ENCODE data around the gene SPATA16. TPM values are rescaled to one million over a fixed set of nuclear protein-coding genes. Genes with fewer than 3 reads are reported as not detected.

The SPATA16 gene
- total and polyA plus RNA-seq, 2 of the 13 experiments (the other 11 are each of a cell fraction or from before 2014, with no cell fraction given): not detected

- TF ChIP-seq CCAR2 (optimal IDR thresholded peaks at IDR 0.05; ENCODE audit: low read depth, low read length) (no peak), MED13 (CRISPR knock-in tag; IDR thresholded peaks at IDR 0.05) (no peak), ZNF121 (CRISPR knock-in tag; IDR thresholded peaks at IDR 0.05) (no peak), SMAD3 (CRISPR knock-in tag; IDR thresholded peaks at IDR 0.05) (no peak), DDIT3 (CRISPR knock-in tag; IDR thresholded peaks at IDR 0.05) (no peak), ZNF333 (CRISPR knock-in tag; IDR thresholded peaks at IDR 0.05; ENCODE audit: borderline replicate concordance) (no peak), POGK (CRISPR knock-in tag; conservative IDR thresholded peaks at IDR 0.05) (no peak)
These were observed 300.6 kb downstream of the SPATA16 start (continued) for GRCh38 chr3:172840463-172840862.

GRCh38 chr3:172839679-172840078 is 301.4 kb downstream of the SPATA16 start:
- Histone ChIP-seq H3K9me3 (ENCODE audit: low read length) (no peaks in the 10 kb centered on the region), H4K20me1 (ENCODE audit: insufficient read depth, low read length) (no peaks in the 10 kb centered on the region; the same call in 1 of the 2 replicates), H3K27me3 (ENCODE audit: control insufficient read depth in 1 of 2, insufficient read depth in 2 of 2, low read length in 2 of 2) (peaks cover 0 to 4% of the 10 kb centered on the region in 2 experiments; a peak in 1 of 5 replicates), H3K79me2 (ENCODE audit: insufficient read depth, low read length) (no peaks in the 10 kb centered on the region), H3K4me3 (replicated peaks in 1 of 3; ENCODE audit: insufficient read depth in 1 of 3, low read depth in 2 of 3, low read length in 3 of 3) (no peak overlapping the region), H3K4me1 (ENCODE audit: insufficient read depth, low read length) (no peaks in the 10 kb centered on the region), H3K9ac (ENCODE audit: insufficient read depth, low read depth, low read length) (no peak overlapping the region), H3K27ac (ENCODE audit: extremely low read length, insufficient read depth, low read length) (no peak overlapping the region), H3K36me3 (replicated peaks in 1 of 2; ENCODE audit: control insufficient read depth in 1 of 2, insufficient read depth in 2 of 2, low read length in 2 of 2) (no peaks in the 10 kb centered on the region), H3K4me2 (ENCODE audit: low read depth, low read length) (no peak overlapping the region), H2AFZ (ENCODE audit: low read length) (no peak overlapping the region)
- ATAC-seq (no peak), FAIRE-seq (no peak), DNase-seq (ENCODE audit: low spot score) (no peak)
- POLR2A ChIA-PET: no interaction called here
- intact Hi-C loops (cut with micrococcal nuclease; ENCODE audit: unreplicated experiment): loop anchor here (5.0 kb wide), 1 partner anchor 208 kb away; no protein-coding TSS in a partner anchor
- in situ Hi-C loops (cut with HindIII; ENCODE audit: extremely low pct_ligation_motif_present, low pct_unique_long_range_greater_than_20kb): loop anchor here (10.0 kb wide), 1 partner anchor 205 kb away; no protein-coding TSS in a partner anchor
- CTCF ChIA-PET (ENCODE audit: low intra/inter-chr PET ratio, low total read pairs): no interaction called here
- BruUV-seq (replicated peaks): no TSS peak
- 0% methylated on average over 3 of the region's 4 CpGs for WGBS (ENCODE audit: low lambda C conversion rate)
- TF ChIP-seq SPEN (CRISPR knock-in tag; IDR thresholded peaks at IDR 0.05; ENCODE audit: low read depth) (no peak), ZNF782 (CRISPR knock-in tag; IDR thresholded peaks at IDR 0.05; ENCODE audit: borderline replicate concordance) (no peak), NFRKB (IDR thresholded peaks at IDR 0.05) (no peak), MAFK (conservative IDR thresholded peaks at IDR 0.05 in 1 of 2, IDR thresholded peaks at IDR 0.05 in 1 of 2; ENCODE audit: low read length in 2 of 2) (no peak), STAT6 (CRISPR knock-in tag; IDR thresholded peaks at IDR 0.05; ENCODE audit: borderline replicate concordance) (no peak), SRSF9 (IDR thresholded peaks at IDR 0.05; ENCODE audit: borderline replicate concordance, insufficient read depth, low read depth, low read length, poor library complexity, severe bottlenecking) (no peak), MEIS2 (CRISPR knock-in tag; IDR thresholded peaks at IDR 0.05) (no peak), ZNF263 (CRISPR knock-in tag; IDR thresholded peaks at IDR 0.05) (no peak), ASH2L (IDR thresholded peaks at IDR 0.05; ENCODE audit: insufficient read length, low read depth, low read length) (no peak), SMC3 (IDR thresholded peaks at IDR 0.05; ENCODE audit: low read length) (no peak), ZNF136 (CRISPR knock-in tag; IDR thresholded peaks at IDR 0.05; ENCODE audit: low read depth) (no peak), HIVEP1 (CRISPR knock-in tag; IDR thresholded peaks at IDR 0.05) (no peak)
